ENCODE data around the gene ADGRL2.

DNA sequence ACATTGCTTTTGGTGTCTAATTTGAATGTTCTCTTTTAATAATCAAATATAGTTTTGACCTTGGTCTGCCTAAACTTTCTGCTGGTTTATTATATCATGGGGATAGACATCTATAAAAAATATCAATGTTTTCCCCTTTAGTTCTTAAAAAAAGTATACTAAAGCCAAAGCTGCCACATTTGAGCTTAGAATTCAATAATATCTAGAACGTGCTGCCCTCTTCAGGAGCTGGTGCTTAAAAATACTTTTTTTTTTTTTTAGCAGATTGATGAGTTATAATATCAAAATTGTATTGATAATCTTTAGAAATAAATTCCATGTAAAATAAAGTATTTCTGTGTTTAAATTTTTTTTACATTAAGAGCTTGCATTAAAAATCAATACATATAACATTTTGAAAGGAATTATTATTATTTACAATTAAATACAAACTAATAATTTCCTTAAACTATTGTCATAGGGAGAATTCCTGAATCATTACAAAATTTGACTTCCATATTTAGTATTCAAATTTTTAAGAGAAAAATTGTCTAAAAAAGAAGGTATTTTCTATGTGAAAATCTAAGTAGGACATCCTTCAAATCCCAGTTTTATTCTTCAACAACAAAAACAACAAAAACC, 40.1 kb upstream of the ADGRL2 start:
- no peak for TF ChIP-seq POLR2A (IDR thresholded peaks at IDR 0.05)
- TF ChIP-seq, protein P1, sequence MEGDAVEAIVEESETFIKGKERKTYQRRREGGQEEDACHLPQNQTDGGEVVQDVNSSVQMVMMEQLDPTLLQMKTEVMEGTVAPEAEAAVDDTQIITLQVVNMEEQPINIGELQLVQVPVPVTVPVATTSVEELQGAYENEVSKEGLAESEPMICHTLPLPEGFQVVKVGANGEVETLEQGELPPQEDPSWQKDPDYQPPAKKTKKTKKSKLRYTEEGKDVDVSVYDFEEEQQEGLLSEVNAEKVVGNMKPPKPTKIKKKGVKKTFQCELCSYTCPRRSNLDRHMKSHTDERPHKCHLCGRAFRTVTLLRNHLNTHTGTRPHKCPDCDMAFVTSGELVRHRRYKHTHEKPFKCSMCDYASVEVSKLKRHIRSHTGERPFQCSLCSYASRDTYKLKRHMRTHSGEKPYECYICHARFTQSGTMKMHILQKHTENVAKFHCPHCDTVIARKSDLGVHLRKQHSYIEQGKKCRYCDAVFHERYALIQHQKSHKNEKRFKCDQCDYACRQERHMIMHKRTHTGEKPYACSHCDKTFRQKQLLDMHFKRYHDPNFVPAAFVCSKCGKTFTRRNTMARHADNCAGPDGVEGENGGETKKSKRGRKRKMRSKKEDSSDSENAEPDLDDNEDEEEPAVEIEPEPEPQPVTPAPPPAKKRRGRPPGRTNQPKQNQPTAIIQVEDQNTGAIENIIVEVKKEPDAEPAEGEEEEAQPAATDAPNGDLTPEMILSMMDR (IDR thresholded peaks at IDR 0.05): peak in 4 of 6 experiments; percentile 11 to 59 (median 54)
